ENCODE results near the gene PHLDA2.

The PHLDA2 gene

DNA sequence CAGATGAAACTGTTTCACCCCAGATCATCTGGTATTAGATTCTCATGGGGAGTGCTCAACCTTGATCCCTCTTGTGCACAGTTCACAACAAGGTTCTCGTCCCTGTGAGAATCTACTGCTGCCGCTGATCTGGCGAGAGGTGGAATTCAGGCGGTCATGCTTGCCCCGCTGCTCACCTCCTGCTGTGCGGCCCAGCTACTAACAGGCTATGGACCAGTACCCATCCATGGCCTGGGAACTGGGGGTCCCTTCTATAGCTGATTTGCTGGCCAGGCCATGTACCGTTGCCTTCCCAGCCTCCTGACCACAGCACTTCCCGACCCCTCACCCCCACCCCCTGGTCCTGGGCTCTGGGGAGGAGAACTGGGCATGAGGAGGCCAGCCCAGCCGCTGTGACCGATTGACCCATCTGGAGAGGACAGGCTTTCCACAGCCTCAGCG, 2.6 kb downstream of the PHLDA2 start:
- Histone ChIP-seq H2BK120ac (ENCODE audit: insufficient read depth, low read length, poor library complexity) (no peak overlapping the region), H3K4me3 (ENCODE audit: low read depth, low read length) (no peak overlapping the region), H2BK12ac (ENCODE audit: low read length) (no peak overlapping the region), H3K4me2 (ENCODE audit: low read length) (no peak overlapping the region), H3K79me2 (ENCODE audit: control insufficient read depth, insufficient read depth, low read length, poor library complexity) (no peaks in the 10 kb centered on the region), H2AK5ac (ENCODE audit: low read length) (no peak overlapping the region), H2BK5ac (ENCODE audit: low read depth, low read length, poor library complexity) (no peak overlapping the region), H3K27ac (ENCODE audit: low read depth, low read length) (no peak overlapping the region), H3K9me3 (ENCODE audit: insufficient read depth, low read depth, low read length) (peaks cover 13% of the 10 kb centered on the region), H4K12ac (ENCODE audit: low read depth, low read length) (no peak overlapping the region), H2AFZ (ENCODE audit: insufficient read depth, low read length, poor library complexity) (no peak overlapping the region), H3K9ac (ENCODE audit: low read length) (no peak overlapping the region), H3K27me3 (ENCODE audit: insufficient read depth, low read length) (peaks cover 36% of the 10 kb centered on the region), H3K4me1 (ENCODE audit: control insufficient read depth in 1 of 2, insufficient read depth in 2 of 2, low read length in 2 of 2) (peaks cover 15 to 21% of the 10 kb centered on the region in 2 experiments), H4K91ac (ENCODE audit: low read depth, low read length) (no peak overlapping the region), H4K8ac (ENCODE audit: low read depth, low read length) (no peak overlapping the region), H3K18ac (ENCODE audit: low read length) (no peak overlapping the region), H3K36me3 (ENCODE audit: control insufficient read depth in 1 of 2, insufficient read depth in 2 of 2, low read length in 2 of 2) (no peaks in the 10 kb centered on the region), H3K23ac (ENCODE audit: low read length) (no peak overlapping the region), H3K79me1 (ENCODE audit: low read length) (peaks cover 5% of the 10 kb centered on the region), H3K14ac (ENCODE audit: low read length) (no peak overlapping the region), H3K4ac (ENCODE audit: low read depth, low read length) (no peak overlapping the region)
- no CpG with 5 or more reads among the region's 11 CpGs for WGBS (ENCODE audit: extremely low coverage, insufficient coverage, insufficient read length)
- DNase-seq = peak; percentile 66 to 71

GRCh38 chr11:2924821-2925675, 4.2 kb downstream of the PHLDA2 start:
- no peak overlapping the region for H3K4ac ChIP-seq (ENCODE audit: low read depth, low read length)
- no peak overlapping the region for H2AFZ ChIP-seq (ENCODE audit: insufficient read depth, low read length, poor library complexity)
- H2BK5ac ChIP-seq (ENCODE audit: low read depth, low read length, poor library complexity) = no peak overlapping the region
- no peak overlapping the region for H4K12ac ChIP-seq (ENCODE audit: low read depth, low read length)
- H3K14ac ChIP-seq (ENCODE audit: low read length) = no peak overlapping the region
- H3K4me1 ChIP-seq (ENCODE audit: control insufficient read depth in 1 of 2, insufficient read depth in 2 of 2, low read length in 2 of 2) = peaks cover 9 to 14% of the 10 kb centered on the region in 2 experiments
- DNase-seq = peak in 1 of 2 donors; percentile 54
- no peak overlapping the region for H2AK5ac ChIP-seq (ENCODE audit: low read length)
- peaks cover 34% of the 10 kb centered on the region for H3K27me3 ChIP-seq (ENCODE audit: insufficient read depth, low read length)
- no peaks in the 10 kb centered on the region for H3K79me2 ChIP-seq (ENCODE audit: control insufficient read depth, insufficient read depth, low read length, poor library complexity)
- H3K9me3 ChIP-seq (ENCODE audit: insufficient read depth, low read depth, low read length) = peaks cover 13% of the 10 kb centered on the region
- H2BK12ac ChIP-seq (ENCODE audit: low read length) = no peak overlapping the region
- H3K23ac ChIP-seq (ENCODE audit: low read length) = no peak overlapping the region
- no peak overlapping the region for H4K91ac ChIP-seq (ENCODE audit: low read depth, low read length)
- H3K18ac ChIP-seq (ENCODE audit: low read length) = no peak overlapping the region
- no peak overlapping the region for H4K8ac ChIP-seq (ENCODE audit: low read depth, low read length)
- no peak overlapping the region for H2BK120ac ChIP-seq (ENCODE audit: insufficient read depth, low read length, poor library complexity)
- H3K9ac ChIP-seq (ENCODE audit: low read length) = no peak overlapping the region
- no CpG with 5 or more reads among the region's 30 CpGs for WGBS (ENCODE audit: extremely low coverage, insufficient coverage, insufficient read length)
- H3K79me1 ChIP-seq (ENCODE audit: low read length) = peaks cover 4% of the 10 kb centered on the region
- no peak overlapping the region for H3K27ac ChIP-seq (ENCODE audit: low read depth, low read length)
- no peak overlapping the region for H3K4me2 ChIP-seq (ENCODE audit: low read length)
- H3K4me3 ChIP-seq (ENCODE audit: low read depth, low read length) = no peak overlapping the region
- no peaks in the 10 kb centered on the region for H3K36me3 ChIP-seq (ENCODE audit: control insufficient read depth in 1 of 2, insufficient read depth in 2 of 2, low read length in 2 of 2)

- Histone ChIP-seq H2AFZ (ENCODE audit: insufficient read depth, low read length, poor library complexity) (no peak overlapping the region), H3K9me3 (ENCODE audit: insufficient read depth, low read depth, low read length) (peaks cover 13% of the 10 kb centered on the region), H3K27me3 (ENCODE audit: insufficient read depth, low read length) (peaks cover 27% of the 10 kb centered on the region), H3K27ac (ENCODE audit: low read depth, low read length) (no peak overlapping the region), H4K91ac (ENCODE audit: low read depth, low read length) (no peak overlapping the region), H2BK12ac (ENCODE audit: low read length) (no peak overlapping the region), H3K4me1 (ENCODE audit: control insufficient read depth in 1 of 2, insufficient read depth in 2 of 2, low read length in 2 of 2) (peaks cover 5 to 8% of the 10 kb centered on the region in 2 experiments), H2BK5ac (ENCODE audit: low read depth, low read length, poor library complexity) (no peak overlapping the region), H3K23ac (ENCODE audit: low read length) (no peak overlapping the region), H3K79me2 (ENCODE audit: control insufficient read depth, insufficient read depth, low read length, poor library complexity) (no peaks in the 10 kb centered on the region), H3K4me2 (ENCODE audit: low read length) (no peak overlapping the region), H3K4me3 (ENCODE audit: low read depth, low read length) (no peak overlapping the region), H3K36me3 (ENCODE audit: control insufficient read depth in 1 of 2, insufficient read depth in 2 of 2, low read length in 2 of 2) (no peaks in the 10 kb centered on the region), H2AK5ac (ENCODE audit: low read length) (no peak overlapping the region), H4K12ac (ENCODE audit: low read depth, low read length) (no peak overlapping the region), H3K14ac (ENCODE audit: low read length) (no peak overlapping the region), H4K8ac (ENCODE audit: low read depth, low read length) (no peak overlapping the region), H2BK120ac (ENCODE audit: insufficient read depth, low read length, poor library complexity) (no peak overlapping the region), H3K4ac (ENCODE audit: low read depth, low read length) (no peak overlapping the region), H3K79me1 (ENCODE audit: low read length) (no peaks in the 10 kb centered on the region), H3K9ac (ENCODE audit: low read length) (no peak overlapping the region), H3K18ac (ENCODE audit: low read length) (no peak overlapping the region)
- WGBS (ENCODE audit: extremely low coverage, insufficient coverage, insufficient read length) = no CpG with 5 or more reads among the region's 10 CpGs
- DNase-seq = peak; percentile 66 to 69
These were observed 4.8 kb downstream of the PHLDA2 start for GRCh38 chr11:2924381-2924780.

DNA sequence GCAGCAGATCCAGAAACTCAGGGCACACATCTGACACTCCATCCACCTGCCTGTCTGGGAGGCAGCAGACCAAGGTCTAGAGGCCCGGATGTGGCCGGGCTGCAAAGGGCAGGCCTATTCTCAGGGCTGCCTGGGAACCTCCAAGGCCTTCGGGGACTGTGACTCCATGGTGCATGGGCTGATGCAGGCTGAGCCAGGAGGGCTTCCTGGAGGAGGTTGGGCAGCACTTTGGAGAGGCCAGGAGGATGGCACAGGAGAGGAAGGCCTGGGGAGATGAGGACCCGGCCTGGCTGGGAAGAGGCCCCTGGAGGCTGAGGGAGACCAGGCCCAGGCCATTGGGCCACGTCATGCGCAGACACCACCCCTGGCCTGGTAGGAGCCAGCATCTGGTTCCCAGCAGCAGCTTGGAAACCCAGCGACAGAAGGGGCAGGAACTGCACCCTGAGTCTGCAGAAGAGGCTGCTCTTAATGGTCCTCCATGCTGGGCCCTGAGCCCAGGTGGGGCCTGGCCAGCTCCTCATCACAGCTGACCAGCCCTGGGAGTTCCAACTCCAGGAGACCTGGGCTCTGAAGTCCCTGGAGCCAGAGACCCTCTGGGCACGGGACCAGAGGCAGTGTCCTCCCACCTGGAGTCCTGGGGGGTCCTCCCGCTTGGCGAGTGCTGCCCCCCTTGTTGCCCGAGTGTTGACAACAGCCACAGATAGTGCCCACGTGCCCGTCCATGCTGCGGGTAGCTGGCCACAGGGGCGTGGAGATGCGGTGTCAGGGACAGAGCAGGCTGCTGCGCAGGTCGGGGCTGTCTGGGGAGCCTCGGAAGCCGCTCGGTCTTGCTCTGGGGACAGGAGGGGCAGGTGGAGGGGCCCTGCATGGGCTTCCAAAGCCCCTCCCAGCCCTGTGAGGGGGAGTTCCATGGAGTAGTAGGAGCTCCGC, 5.5 kb downstream of the PHLDA2 start:
- no peak overlapping the region for H3K27ac ChIP-seq (ENCODE audit: low read depth, low read length)
- H3K27me3 ChIP-seq (ENCODE audit: insufficient read depth, low read length) = peaks cover 22% of the 10 kb centered on the region
- H3K23ac ChIP-seq (ENCODE audit: low read length) = no peak overlapping the region
- H3K79me1 ChIP-seq (ENCODE audit: low read length) = no peaks in the 10 kb centered on the region
- H3K79me2 ChIP-seq (ENCODE audit: control insufficient read depth, insufficient read depth, low read length, poor library complexity) = no peaks in the 10 kb centered on the region
- H3K9ac ChIP-seq (ENCODE audit: low read length) = no peak overlapping the region
- no peak overlapping the region for H4K12ac ChIP-seq (ENCODE audit: low read depth, low read length)
- no peaks in the 10 kb centered on the region for H3K36me3 ChIP-seq (ENCODE audit: control insufficient read depth in 1 of 2, insufficient read depth in 2 of 2, low read length in 2 of 2)
- H3K4me2 ChIP-seq (ENCODE audit: low read length) = no peak overlapping the region
- no peak overlapping the region for H3K4me3 ChIP-seq (ENCODE audit: low read depth, low read length)
- H3K14ac ChIP-seq (ENCODE audit: low read length) = no peak overlapping the region
- H2BK12ac ChIP-seq (ENCODE audit: low read length) = no peak overlapping the region
- peak; percentile 49 to 50 for DNase-seq
- H3K4me1 ChIP-seq (ENCODE audit: control insufficient read depth in 1 of 2, insufficient read depth in 2 of 2, low read length in 2 of 2) = peaks cover 0 to 3% of the 10 kb centered on the region in 2 experiments
- no peak overlapping the region for H2BK120ac ChIP-seq (ENCODE audit: insufficient read depth, low read length, poor library complexity)
- H3K4ac ChIP-seq (ENCODE audit: low read depth, low read length) = no peak overlapping the region
- H2BK5ac ChIP-seq (ENCODE audit: low read depth, low read length, poor library complexity) = no peak overlapping the region
- no peak overlapping the region for H3K18ac ChIP-seq (ENCODE audit: low read length)
- WGBS (ENCODE audit: extremely low coverage, insufficient coverage, insufficient read length) = no CpG with 5 or more reads among the region's 22 CpGs
- H2AK5ac ChIP-seq (ENCODE audit: low read length) = no peak overlapping the region
- H4K8ac ChIP-seq (ENCODE audit: low read depth, low read length) = no peak overlapping the region
- no peak overlapping the region for H4K91ac ChIP-seq (ENCODE audit: low read depth, low read length)
- peaks cover 12% of the 10 kb centered on the region for H3K9me3 ChIP-seq (ENCODE audit: insufficient read depth, low read depth, low read length)
- no peak overlapping the region for H2AFZ ChIP-seq (ENCODE audit: insufficient read depth, low read length, poor library complexity)
